Astrocyte (in vitro differentiated cells and primary cell): ENCODE data around the gene PLEKHS1.

ENCODE experiments used
- EZH2 ChIP-seq: IDR thresholded peaks from 2 replicates; pipeline ENCODE4 v1.6.1; 2012; ENCODE audit warnings: mild to moderate bottlenecking, low read length, inconsistent platforms; ENCODE audit not compliant: insufficient read depth
- TF ChIP-seq, protein P1 (sequence below): IDR thresholded peaks from 2 replicates; pipeline ENCODE4 v1.5.1; 2011; ENCODE audit warnings: low read depth, mild to moderate bottlenecking, inconsistent platforms, low read length, moderate library complexity; ENCODE audit not compliant: insufficient read depth

DNA sequence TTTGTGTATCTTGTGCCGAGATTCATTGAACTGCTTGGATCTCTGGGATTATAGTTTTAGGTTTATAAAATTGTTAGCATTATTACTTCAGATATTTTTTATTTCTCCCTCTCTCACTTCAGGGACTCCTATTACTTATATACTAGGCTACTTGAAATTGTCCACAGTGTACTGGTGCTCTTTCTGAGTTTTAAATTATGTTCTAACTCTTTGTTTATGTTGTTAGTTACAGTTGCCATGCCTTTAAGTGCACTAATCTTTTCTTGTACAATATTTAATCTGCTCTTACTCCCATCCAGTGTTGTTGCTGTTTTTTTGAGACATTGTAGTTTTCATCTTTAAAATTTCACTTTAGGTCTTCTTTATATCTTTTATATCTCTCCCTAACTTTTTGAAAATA lies 13.1 kb downstream of the PLEKHS1 start:
- TF ChIP-seq, protein P1, sequence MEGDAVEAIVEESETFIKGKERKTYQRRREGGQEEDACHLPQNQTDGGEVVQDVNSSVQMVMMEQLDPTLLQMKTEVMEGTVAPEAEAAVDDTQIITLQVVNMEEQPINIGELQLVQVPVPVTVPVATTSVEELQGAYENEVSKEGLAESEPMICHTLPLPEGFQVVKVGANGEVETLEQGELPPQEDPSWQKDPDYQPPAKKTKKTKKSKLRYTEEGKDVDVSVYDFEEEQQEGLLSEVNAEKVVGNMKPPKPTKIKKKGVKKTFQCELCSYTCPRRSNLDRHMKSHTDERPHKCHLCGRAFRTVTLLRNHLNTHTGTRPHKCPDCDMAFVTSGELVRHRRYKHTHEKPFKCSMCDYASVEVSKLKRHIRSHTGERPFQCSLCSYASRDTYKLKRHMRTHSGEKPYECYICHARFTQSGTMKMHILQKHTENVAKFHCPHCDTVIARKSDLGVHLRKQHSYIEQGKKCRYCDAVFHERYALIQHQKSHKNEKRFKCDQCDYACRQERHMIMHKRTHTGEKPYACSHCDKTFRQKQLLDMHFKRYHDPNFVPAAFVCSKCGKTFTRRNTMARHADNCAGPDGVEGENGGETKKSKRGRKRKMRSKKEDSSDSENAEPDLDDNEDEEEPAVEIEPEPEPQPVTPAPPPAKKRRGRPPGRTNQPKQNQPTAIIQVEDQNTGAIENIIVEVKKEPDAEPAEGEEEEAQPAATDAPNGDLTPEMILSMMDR = no peak
- no peak for TF ChIP-seq EZH2
